DMS79 treated with DMSO at 0.1 percent for 48 hours (cell line): ENCODE data around the gene CABP5.

ENCODE experiments used
- DNase-seq: peaks from one replicate; lab custom pipeline; 2025; lab: John Stamatoyannopoulos, UW

The CABP5 gene

GRCh38 chr19:48030073-48030472 lies 13.8 kb downstream of the CABP5 start:
- DNase-seq: no peak

GRCh38 chr19:48029431-48029830 lies 14.4 kb downstream of the CABP5 start:
- DNase-seq: no peak

GRCh38 chr19:48025480-48025879 lies 18.4 kb downstream of the CABP5 start:
- DNase-seq: no peak

- DNase-seq: no peak
Measured at GRCh38 chr19:48023518-48023917, 20.4 kb downstream of the CABP5 start.

GRCh38 chr19:48023011-48023410 lies 20.9 kb downstream of the CABP5 start:
- no peak for DNase-seq

- no peak for DNase-seq
Measured at GRCh38 chr19:48020686-48021085, 23.2 kb downstream of the CABP5 start.

GRCh38 chr19:48010932-48011758 lies 32.7 kb downstream of the CABP5 start:
- DNase-seq: no peak

- no peak for DNase-seq
Measured at GRCh38 chr19:48006762-48007161, 37.1 kb downstream of the CABP5 start.

- DNase-seq: no peak
Measured at GRCh38 chr19:48004236-48004635, 39.6 kb downstream of the CABP5 start.

GRCh38 chr19:48000846-48001245 lies 43.0 kb downstream of the CABP5 start:
- DNase-seq: no peak

- no peak for DNase-seq
Measured at GRCh38 chr19:47998800-47999199, 45.1 kb downstream of the CABP5 start.

- no peak for DNase-seq
Measured at GRCh38 chr19:47996230-47996727, 47.6 kb downstream of the CABP5 start.

- no peak for DNase-seq
Measured at GRCh38 chr19:47994209-47994802, 49.6 kb downstream of the CABP5 start, which contains the start of gene ELSPBP1. Gene ELSPBP1 (plus strand): TSS chr19:47994632. CDS start chr19:48008668, 14,036 bp downstream.

- DNase-seq: no peak
Measured at GRCh38 chr19:47992070-47992469, 51.8 kb downstream of the CABP5 start, which contains the start of gene BSPH1. Gene BSPH1 (minus strand): TSS chr19:47992170. CDS start chr19:47992081, 89 bp downstream.

- no peak for DNase-seq
Measured at GRCh38 chr19:47991191-47991808, 52.6 kb downstream of the CABP5 start.
